ENCODE data around the gene SARNP. TPM values are rescaled to one million over a fixed set of nuclear protein-coding genes. Genes with fewer than 3 reads are reported as not detected.

Gene SARNP
- total and polyA plus RNA-seq, 7 donors: 38.3 to 98.0 (median 52.6) TPM

DNA sequence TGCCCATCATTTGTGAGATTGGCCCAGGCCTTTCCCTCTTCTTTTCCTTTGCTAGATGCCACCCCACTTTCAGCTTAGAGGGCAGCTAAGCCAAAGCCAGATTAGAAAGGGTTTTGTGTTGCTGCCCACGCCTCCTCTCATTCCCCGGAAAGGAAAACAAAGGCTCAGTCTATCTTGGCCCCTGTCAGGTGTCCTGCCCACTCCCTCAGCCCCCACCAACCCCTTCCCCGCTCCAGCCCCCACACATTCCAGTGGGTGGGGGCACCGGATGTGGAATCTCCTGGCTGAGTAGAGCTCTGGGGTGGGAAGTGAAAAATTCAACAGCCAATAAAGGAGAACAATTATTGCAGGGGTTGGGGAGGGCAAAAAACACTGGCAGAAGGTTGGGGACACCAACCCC is 99.5 kb downstream of the SARNP start:
- H3K4me1 ChIP-seq: peaks cover 84% of the 10 kb centered on the region
- TF ChIP-seq, protein P1, sequence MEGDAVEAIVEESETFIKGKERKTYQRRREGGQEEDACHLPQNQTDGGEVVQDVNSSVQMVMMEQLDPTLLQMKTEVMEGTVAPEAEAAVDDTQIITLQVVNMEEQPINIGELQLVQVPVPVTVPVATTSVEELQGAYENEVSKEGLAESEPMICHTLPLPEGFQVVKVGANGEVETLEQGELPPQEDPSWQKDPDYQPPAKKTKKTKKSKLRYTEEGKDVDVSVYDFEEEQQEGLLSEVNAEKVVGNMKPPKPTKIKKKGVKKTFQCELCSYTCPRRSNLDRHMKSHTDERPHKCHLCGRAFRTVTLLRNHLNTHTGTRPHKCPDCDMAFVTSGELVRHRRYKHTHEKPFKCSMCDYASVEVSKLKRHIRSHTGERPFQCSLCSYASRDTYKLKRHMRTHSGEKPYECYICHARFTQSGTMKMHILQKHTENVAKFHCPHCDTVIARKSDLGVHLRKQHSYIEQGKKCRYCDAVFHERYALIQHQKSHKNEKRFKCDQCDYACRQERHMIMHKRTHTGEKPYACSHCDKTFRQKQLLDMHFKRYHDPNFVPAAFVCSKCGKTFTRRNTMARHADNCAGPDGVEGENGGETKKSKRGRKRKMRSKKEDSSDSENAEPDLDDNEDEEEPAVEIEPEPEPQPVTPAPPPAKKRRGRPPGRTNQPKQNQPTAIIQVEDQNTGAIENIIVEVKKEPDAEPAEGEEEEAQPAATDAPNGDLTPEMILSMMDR (IDR thresholded peaks at IDR 0.05): no peak
- peak overlapping the region; percentile 69 for H3K4me3 ChIP-seq
- peaks cover 0 to 5% of the 10 kb centered on the region in 2 donors for H3K36me3 ChIP-seq (ENCODE audit: insufficient read depth in 1 of 2, low read depth in 1 of 2)
- 3 to 11% (median 9%) methylated on average over 3 to 4 of the region's 4 CpGs for WGBS, 3 donors
- DNase-seq (peak; percentile 17 to 48), ATAC-seq (no peak)
- peak overlapping the region; percentile 92 for H3K27ac ChIP-seq
- intact Hi-C loops (cut with DNase I): loop anchor here in 1 of 2 donors (5.0 kb wide), 1 partner anchor 36 kb away; a partner anchor contains a TSS
- no peaks in the 10 kb centered on the region for H3K27me3 ChIP-seq (ENCODE audit: insufficient read depth in 3 of 3, low read length in 2 of 3)
- H3K9me3 ChIP-seq: no peaks in the 10 kb centered on the region

DNA sequence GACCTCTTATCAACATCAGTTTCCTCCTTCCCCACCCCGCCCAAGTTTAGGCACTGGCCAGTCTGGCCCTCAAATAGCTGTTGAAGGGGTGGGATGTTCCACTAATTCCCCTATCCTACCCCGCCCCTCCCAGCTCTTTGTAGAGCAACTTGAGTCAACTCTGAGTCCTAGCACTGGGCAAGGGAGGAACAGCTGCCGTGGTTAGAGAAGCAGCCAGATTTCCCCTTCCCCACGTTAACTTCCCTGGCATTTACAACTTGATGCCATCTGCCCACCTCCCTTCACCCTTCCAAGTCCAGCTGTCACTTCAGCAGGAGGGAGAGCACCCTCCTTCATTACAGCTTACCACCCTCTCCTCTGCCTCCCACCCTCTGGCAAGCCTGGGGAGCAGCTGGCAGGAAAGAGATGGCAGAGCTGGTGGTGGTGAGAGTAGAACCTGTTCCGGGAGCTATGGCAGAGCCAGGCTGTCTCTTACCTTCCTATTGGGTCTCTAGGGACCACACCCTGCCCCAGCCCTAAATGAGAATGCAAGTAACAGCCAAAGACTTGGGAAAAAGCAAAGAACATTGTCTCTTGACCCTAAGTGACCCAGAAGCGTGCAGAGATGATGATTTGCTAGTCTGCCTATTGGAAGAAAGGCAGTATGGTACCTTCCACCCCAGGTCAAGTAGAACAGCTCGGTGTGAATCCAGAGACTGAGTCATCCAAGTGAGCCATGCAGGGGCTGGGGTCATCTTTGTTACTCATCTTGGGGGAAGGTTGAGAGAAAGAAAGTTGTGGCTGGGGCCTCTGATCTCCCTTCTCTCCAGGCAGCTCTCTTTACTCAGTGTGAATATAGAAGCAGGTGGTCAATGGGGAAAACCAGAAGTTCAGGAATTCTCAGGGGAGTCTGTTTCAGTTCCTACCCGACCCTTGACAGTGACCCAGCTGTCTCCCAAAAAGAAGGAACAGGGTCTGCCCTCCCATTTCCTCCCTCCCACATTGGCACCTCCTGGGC is 100.2 kb downstream of the SARNP start:
- TF ChIP-seq, protein P1 (IDR thresholded peaks at IDR 0.05): no peak
- peak in 1 of 4 donors; percentile 1 for ATAC-seq
- H3K4me3 ChIP-seq: peak overlapping the region; percentile 69
- peak overlapping the region; percentile 92 for H3K27ac ChIP-seq
- no peaks in the 10 kb centered on the region for H3K27me3 ChIP-seq (ENCODE audit: insufficient read depth in 3 of 3, low read length in 2 of 3)
- WGBS, 3 donors: 11 to 21% (median 12%) methylated on average over 7 to 8 of the region's 8 CpGs
- intact Hi-C loops (cut with DNase I): loop anchor here in 1 of 2 donors (5.0 kb wide), 1 partner anchor 35 kb away; a partner anchor contains a TSS
- no peaks in the 10 kb centered on the region for H3K36me3 ChIP-seq (ENCODE audit: insufficient read depth in 1 of 2, low read depth in 1 of 2)
- H3K9me3 ChIP-seq: no peaks in the 10 kb centered on the region
- peaks cover 84% of the 10 kb centered on the region for H3K4me1 ChIP-seq
- DNase-seq: peak; percentile 27 to 68

DNA sequence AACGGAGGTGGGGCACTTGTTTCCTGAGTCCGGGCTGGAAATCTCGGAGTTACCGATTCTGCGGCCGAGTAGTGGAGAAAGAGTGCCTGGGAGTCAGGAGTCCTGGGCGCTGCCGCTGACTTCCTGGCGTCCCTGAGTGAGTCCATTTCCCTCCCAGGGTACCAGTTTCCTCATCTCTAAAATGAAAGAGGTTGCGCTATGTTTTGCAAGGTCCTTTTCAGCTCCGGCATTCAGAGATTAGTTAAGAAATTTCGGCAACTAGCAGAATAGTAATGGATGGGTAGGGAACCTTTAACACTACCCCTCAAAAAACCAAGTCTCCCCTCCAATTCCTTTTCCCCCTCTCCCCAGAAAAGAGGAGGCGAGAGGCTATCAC is 101.0 kb downstream of the SARNP start:
- TF ChIP-seq, protein P1 (IDR thresholded peaks at IDR 0.05): no peak
- DNase-seq: no peak
- 6 to 8% (median 7%) methylated on average over 13 of the region's 13 CpGs for WGBS, 3 donors
- peak overlapping the region; percentile 69 for H3K4me3 ChIP-seq
- H3K27me3 ChIP-seq (ENCODE audit: insufficient read depth in 3 of 3, low read length in 2 of 3): no peaks in the 10 kb centered on the region
- H3K9me3 ChIP-seq: no peaks in the 10 kb centered on the region
- peaks cover 84% of the 10 kb centered on the region for H3K4me1 ChIP-seq
- peak overlapping the region; percentile 92 for H3K27ac ChIP-seq
- intact Hi-C loops (cut with DNase I): loop anchor here (1.0 to 5.0 kb wide), 2 partner anchors 11 to 34 kb away; a partner anchor contains a TSS
- H3K36me3 ChIP-seq (ENCODE audit: insufficient read depth in 1 of 2, low read depth in 1 of 2): no peaks in the 10 kb centered on the region
- peak in 1 of 4 donors; percentile 1 for ATAC-seq

DNA sequence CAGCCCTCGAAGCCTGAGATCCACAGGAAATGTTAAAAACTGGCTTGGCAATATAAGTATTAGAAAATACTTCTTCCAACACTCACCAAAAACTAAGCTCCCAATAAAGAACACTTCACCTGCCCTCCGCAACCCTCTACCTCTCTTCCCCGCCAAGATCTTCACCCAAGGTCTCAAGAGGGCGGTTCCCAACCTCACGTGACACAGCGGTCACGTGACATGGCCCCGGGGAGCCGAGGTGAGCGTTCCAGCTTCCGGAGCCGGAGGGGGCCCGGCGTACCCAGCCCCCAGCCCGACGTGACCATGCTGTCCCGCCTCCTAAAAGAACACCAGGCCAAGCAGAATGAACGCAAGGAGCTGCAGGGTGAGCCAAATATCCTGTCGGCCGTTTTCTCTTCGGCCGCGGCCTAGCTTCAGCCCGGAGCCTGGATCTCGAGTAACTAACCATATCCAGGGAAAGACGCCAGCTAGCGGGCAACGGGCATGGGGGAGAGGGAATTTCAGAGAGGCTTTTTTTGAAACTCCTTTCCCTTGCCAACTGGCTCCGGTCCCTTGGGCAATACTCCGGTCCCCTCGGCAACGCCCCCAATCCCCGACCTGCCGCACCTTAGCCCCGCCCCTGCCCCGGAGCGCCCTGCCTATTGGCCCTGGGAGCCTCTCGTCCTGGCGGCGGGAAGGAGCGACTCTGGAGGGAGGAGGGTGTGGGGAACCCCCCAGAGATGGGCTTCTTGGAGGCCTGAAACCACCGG is 101.5 kb downstream of the SARNP start, which contains the start of gene BLOC1S1:
Gene BLOC1S1 (plus strand): TSS at position 214 of the 749 bp plus-strand sequence. CDS start 6 bp downstream, at position 220.
- no peaks in the 10 kb centered on the region for H3K36me3 ChIP-seq (ENCODE audit: insufficient read depth in 1 of 2, low read depth in 1 of 2)
- TF ChIP-seq, protein P1 (IDR thresholded peaks at IDR 0.05): peak; percentile 6
- H3K27me3 ChIP-seq (ENCODE audit: insufficient read depth in 3 of 3, low read length in 2 of 3): no peaks in the 10 kb centered on the region
- DNase-seq (peak; percentile 94 to 97), ATAC-seq (peak; percentile 50 to 67 (median 60))
- intact Hi-C loops (cut with DNase I): loop anchor here (1.0 to 5.0 kb wide), 2 partner anchors 11 to 34 kb away; a partner anchor contains a TSS
- no peaks in the 10 kb centered on the region for H3K9me3 ChIP-seq
- WGBS, 3 donors: 0 to 1% (median 0%) methylated on average over 42 of the region's 42 CpGs
- H3K4me1 ChIP-seq: peaks cover 83% of the 10 kb centered on the region
- peak within 1 kb of the TSS; percentile 69 for H3K4me3 ChIP-seq
- peak within 1 kb of the TSS; percentile 92 for H3K27ac ChIP-seq

Data from psoas muscle (tissue), 8 donors.